Activated naive CD4-positive, alpha-beta T cell treated with anti-CD3 and anti-CD28 coated beads, Interleukin-2, amount 50 U/mL, for 16 hours (primary cell): ENCODE data around the gene GGA2.
"Not testable (repeated sequence)": the region's sequence is repeated elsewhere in the genome, so short reads cannot be mapped to it uniquely, and the experiment has no call there.

Experiments used
- DNase-seq: peaks from one replicate; pipeline ENCODE4 v3.0.0-alpha.2; 2020

The GGA2 gene, protein sequence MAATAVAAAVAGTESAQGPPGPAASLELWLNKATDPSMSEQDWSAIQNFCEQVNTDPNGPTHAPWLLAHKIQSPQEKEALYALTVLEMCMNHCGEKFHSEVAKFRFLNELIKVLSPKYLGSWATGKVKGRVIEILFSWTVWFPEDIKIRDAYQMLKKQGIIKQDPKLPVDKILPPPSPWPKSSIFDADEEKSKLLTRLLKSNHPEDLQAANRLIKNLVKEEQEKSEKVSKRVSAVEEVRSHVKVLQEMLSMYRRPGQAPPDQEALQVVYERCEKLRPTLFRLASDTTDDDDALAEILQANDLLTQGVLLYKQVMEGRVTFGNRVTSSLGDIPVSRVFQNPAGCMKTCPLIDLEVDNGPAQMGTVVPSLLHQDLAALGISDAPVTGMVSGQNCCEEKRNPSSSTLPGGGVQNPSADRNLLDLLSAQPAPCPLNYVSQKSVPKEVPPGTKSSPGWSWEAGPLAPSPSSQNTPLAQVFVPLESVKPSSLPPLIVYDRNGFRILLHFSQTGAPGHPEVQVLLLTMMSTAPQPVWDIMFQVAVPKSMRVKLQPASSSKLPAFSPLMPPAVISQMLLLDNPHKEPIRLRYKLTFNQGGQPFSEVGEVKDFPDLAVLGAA

DNA sequence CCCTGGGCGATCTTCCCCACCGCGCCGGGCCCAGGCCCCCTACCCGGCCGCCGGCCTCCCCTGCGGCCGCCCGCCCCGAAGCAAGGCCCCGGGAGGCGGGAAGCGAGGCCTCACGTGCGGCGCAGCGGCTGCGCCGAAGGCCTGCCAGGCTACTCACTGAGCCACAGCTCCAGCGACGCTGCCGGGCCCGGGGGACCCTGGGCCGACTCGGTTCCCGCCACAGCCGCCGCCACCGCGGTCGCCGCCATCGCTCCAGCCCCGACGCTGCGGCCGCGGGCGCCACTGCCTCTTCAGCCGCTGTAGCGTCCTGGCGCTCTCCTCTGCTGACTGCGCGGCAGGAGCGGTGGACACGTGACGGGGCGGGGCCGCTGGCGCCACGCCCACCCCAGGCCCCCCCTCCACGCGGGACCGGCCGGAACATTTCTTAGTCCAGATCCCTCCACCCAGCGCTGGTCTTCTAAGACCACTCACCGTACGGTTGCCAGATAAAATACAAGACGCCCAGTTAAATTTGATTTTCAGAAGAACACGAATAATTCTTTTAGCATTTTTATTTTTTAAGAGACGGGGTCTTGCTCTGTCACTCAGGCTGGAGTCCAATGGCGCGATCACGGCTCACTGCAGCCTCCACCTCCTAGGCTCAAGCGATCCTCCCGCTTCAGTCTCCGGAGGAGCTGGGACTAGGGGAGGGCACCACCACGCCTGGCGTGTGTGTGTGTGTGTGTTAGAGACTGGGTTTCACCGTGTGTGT lies at the start of gene GGA2:
Gene GGA2 (minus strand): TSS at position 331 of the 751 bp plus-strand sequence. CDS start 83 bp downstream, at position 248.
- peak; percentile 80 for DNase-seq

DNA sequence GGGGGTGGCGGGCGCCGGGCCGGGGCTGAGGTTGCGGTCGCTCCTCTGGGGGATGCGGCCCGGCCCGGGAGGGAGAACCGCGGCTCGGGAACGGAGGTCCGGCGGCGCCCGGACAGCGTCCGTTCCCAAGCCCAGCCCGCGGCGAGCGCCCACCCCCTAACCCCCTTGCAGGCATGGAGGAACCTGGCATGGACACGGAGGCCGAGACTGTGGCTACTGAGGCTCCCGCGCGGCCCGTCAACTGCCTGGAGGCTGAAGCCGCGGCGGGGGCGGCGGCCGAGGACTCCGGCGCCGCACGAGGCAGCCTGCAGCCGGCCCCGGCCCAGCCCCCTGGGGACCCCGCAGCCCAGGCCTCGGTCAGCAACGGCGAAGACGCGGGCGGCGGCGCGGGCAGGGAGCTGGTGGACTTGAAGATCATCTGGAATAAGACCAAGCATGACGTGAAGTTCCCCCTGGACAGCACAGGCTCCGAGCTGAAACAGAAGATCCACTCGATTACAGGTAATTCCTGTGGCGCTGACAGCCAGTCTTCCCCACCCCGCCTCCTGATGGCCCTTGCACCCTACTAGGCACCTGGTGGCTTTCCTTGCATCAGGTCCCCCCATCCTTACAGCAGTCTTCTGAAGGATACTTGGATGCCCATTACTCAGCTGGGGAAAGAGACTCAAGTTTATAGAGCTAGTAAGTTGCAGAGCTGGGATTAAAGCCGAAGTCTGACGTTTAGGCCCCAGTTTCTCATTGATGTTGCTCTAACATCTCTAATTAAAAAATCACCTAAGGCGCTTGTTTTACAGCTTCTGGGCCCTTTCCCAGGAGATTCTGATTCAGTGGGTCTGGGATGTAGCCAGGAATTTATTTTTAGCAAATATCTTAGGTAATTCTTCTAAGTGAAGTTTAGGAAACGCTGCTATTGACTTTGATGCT lies 47.7 kb upstream of the GGA2 start:
- no peak for DNase-seq

DNA sequence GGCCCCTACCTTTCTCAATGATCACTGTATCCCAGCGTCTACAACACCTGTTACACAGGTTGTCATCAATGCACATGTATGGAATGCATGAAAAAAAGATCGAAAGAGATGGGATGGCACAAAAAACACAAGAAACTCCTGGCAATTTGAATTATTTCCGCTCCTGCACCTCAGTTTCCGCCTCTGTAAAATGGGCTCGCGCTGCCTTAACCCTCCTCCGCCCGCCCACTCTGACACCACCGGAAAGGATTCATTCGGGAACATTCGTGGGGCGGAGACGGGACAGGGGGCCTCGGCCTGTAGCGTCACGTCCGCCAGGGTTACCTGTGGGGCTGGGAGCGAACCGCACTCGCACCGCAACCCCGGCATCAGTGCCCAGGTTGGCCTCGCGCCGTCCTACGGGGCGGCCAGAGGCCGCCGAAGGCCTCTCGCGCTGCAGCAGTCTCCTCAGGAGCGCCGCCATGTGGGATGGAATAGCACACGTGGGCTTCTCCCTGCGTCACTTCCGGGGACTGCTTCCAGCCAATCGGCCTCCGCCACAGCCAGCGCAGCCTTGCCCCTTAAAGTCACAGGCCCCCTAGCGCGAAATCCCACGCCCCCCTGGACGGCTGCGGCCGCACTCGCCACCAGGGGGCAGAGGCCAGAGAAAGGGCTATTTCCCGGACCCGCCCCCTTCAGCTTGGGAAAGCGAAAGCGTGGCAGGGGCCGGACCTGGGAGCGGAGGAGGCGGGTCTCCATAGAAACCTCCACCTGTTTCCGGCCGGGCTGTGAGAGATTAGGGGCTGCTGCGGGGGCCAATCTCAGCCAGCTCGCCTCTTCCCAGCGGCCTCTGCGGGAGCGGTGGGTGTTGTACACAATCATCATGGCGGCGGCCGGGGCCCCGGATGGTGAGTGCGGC lies 46.8 kb upstream of the GGA2 start, which contains the start of the genes EARS2 and UBFD1:
Gene EARS2 (minus strand): TSS at position 470 of the 898 bp plus-strand sequence. CDS start 7 bp downstream, at position 463.
Gene UBFD1 (plus strand): TSS at position 847 of the 898 bp plus-strand sequence. CDS start 16 bp downstream, at position 863.
- peak; percentile 98 for DNase-seq

DNA sequence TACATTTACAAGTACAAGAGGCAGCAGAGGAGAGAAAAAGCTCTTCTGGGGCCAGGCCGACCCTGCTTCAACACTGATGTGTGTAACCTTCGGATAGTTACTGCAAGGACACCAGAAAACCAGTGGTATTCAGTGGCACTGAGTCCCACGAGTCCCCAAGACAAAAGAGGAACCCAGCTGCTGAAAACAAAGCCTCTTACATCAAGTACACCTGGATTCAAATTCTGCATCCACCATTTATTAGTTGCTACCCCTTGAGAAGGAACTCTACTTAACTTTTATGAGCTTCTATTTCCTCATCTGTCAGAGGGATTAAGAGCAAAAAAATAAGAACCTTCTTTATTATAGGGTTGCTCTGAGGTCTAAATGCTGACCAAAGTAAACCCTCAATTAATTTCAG lies 44.2 kb upstream of the GGA2 start:
- no peak for DNase-seq

DNA sequence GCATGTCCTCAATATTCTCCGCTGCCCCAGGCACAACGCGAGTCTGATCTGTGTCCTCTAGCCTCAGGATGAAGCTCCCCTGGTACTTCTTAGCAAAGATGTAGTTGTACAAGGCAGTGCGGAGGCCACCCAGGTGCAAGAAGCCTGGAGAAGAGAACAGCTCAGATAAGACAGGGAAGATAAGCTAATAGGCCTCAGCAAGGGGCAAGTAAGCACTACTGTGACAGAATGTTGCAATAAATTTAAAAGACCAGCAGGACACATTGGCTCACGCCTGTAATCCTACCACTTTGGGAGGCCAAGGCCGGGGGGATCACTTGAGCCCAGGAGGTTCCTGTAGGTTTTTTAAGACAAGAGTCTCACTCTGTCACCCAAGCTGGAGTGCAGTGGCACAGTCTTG lies 41.9 kb upstream of the GGA2 start:
- DNase-seq = no peak

DNA sequence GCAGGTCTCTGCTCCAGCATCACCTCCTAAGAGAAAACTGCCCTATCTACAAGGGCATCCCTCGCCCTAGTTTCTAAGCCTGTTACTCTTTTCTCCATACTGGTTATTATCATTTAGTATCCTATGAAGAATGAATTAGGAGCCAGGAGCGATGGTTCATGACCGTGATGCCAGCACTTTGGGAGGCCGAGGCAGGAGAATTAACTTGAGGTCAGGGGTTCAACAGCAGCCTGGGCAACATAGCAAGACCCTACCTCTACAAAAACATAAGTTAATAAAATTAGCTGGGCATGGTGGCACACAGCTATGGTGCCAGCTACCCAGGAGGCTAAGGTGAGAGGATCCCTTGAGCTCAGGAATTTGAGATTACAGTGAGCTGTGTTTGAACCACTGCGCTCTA lies 39.6 kb upstream of the GGA2 start:
- no peak for DNase-seq

DNA sequence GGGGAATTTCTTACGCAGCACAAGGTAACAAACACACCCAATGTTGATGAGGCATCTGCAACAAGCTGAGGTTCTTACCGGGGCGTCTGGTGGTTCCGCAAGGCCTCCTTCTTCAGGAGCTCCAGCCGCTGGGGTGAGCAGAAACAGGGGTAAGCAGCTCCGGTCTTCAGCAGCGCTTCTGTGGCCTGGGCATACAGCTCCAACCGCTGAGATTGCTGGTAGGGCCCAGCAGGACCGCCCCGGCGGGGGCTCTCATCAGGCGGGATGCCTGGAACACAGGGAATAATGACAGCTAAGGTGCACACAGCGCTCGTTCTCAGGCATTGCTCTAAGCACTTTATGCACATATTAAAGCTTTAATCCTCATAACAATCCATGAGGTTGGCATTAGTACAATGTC lies 34.1 kb upstream of the GGA2 start:
- DNase-seq = no peak

DNA sequence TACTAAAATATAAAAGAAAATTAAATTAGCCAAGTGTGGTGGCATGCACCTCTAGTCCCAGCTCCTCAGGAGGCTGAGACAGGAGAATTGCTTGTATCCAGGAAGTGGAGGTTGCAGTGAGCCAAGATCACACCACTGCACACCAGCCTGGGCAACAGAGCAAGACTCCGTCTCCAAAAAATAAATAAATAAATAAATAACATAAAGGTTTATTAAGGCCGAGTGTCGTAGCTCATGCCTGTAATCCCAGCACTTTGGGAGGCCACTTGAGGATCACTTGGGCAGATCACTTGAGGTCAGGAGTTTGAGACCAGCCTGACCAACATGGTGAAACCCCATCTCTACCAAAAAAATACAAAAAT lies 30.5 kb upstream of the GGA2 start:
- not testable (repeated sequence) for DNase-seq

DNA sequence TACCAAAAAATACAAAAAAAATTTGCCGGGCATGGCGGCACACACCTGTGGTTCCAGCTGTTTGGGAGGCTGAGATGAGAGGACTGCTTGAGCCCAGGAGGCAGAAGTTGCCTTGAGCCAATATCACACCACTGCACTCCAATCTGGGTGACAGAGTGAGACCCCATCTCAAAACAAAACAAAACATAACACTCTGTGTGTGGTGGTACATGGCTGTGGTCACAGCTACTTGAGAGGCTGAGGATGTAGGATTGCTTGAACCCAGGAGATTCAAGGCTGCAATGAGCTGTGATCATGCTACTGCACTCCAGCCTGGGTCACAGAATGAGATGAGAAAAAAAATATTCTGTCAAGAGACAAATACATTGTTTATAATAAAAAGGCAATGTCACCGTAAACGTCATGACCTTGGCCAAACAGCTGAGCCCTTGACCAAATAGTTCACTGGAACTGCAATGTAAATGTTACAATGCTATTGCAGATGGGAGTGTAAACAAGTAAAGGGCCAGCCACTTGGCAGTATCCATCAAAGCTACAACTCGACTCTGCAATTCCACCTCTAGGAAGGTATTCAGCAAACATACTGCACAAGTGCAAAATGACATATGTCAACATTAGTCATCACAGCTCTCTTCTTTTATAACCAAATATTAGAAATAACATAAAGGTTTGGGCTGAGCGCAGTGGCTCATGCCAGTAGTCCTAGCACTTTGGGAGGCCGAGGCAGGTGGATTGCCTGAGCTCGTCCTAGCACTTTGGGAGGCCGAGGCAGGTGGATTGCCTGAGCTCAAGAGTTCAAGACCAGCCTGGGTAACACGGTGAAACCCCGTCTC lies 29.9 kb upstream of the GGA2 start:
- no peak for DNase-seq

DNA sequence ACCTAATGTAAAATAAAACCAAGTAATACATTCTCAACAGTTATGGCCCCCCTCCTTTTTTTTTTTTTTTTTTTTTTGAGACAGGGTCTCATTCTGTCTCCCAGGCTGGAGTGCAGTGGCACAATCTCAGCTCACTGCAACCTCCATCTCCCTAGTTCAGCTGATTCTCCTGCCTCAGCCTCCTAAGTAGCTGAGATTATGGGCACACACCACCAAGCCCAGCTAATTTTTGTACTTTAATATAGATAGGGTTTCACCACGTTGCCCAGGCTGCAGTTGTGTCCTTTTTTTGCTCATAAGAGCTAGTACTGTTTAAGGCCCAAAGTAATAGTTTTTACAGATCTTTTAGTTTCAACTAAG lies 28.6 kb upstream of the GGA2 start:
- no peak for DNase-seq

DNA sequence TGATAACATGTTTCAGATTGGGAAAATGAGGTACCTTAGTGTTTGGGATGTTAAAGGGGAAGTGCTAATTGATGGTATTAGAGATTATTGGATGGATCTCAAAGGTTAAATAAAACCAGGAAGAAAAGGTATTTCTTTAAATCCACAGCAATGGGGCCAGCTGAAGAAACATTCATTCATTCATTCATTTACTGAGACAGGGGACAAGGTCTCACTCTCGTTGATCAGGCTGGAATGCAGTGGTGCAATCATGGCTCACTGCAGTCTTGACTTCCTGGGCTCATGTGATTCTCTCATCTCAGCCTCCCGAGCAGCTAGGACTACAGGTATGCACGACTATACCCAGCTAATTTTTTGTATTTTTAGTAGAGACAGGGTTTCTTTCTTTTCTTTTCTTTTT lies 27.1 kb upstream of the GGA2 start:
- no peak for DNase-seq

DNA sequence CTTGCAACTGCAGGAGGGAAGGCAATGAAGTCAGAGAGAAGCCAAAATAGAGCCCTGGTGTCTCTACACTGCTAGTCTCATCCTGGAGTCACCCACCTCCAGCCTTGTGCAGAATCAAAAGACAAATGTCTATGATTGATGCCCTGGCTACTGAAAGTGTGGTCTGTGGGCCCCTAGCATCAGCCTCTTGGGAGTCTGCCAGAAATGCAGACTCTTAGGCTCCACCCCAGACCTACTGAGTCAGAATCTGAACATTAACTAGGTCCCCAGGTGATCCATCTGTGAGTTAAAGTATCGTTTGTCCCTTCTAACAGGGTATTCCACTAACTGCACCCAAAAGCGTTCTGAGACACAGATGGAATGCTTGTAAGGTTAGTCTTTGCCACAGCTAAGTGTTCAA lies 25.6 kb upstream of the GGA2 start:
- DNase-seq = no peak

DNA sequence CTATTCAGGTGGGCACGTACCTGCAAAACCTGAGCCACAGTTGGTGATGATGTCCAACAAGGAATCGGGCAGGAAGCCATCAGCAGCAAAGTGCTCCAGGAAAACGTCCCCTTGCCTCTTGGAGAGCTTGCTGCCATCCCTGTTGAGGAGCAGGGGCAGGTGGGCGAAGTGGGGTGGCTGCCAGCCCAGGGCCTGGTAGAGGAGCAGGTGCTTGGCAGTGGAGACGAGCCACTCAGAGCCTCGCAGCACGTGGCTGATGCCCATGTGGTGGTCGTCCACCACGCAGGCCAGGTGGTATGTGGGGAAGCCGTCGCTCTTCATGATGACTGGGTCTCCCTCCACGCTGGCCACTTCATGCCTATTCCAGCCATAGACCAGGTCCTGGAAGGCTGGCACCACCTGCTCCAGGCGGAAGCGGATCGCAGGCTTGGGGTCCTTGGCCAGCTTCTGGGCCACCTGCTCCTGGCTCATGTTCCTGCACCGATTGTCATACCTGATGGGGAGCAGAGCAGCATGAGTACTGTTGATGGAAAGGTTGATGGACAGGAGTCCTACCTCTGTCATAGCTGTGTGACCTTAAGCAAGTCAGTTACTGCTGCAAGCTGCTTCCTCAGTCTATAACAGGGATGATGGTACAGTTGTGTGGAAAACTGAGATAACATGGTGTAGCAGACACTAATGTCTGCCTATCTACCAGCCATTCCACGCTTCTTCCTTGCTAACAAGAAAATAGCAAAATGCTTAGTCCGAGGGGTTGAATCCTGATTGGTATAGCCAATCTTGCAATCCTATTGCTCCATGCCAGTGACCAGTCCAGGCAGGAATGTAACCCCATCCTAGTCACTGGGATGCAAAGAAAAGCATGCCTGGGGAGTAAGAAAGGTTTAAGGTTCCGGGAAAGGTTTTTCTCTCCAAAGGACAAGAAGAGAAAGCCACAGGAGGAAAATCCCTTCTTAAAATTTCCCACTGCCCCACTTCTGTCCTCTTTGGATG lies 24.9 kb upstream of the GGA2 start:
- no peak for DNase-seq

DNA sequence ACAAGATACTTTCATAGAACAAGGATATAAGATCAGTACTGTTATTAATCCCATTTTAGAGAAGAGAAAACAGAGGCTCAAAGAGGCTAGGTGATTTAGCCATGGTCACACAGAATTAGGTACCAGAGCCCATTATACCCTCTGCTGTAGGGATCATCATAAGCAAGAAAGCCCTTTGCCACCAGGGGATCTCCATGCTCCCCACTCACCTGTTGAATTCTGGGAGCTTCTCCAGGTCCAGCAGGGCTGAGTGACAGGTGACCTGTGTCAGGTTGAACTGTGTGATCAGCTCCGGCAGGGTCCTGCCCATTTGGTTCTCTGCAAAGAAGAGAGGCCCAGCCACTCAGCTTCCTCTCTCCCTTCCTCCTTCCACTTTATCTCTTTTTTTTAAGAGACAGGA lies 22.2 kb upstream of the GGA2 start:
- no peak for DNase-seq

DNA sequence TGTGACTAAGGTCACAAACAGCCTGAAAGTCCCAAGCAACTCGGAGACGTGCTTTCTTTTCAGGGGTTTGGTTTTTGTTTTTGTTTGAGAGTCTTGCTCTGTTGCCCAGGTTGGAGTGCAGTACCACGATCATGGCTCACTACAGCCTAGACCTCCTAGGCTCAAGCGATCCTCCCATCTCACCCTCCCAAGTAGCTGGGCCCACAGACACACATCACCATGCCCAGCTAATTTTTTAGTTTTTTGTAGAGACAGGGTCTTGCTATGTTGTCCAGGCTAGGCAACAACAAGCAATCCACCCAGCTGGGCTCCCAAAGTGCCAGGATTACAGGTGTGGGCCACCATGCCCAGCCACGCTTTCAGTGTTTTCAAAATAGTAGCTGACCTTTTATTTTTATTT lies 19.8 kb upstream of the GGA2 start:
- no peak for DNase-seq

DNA sequence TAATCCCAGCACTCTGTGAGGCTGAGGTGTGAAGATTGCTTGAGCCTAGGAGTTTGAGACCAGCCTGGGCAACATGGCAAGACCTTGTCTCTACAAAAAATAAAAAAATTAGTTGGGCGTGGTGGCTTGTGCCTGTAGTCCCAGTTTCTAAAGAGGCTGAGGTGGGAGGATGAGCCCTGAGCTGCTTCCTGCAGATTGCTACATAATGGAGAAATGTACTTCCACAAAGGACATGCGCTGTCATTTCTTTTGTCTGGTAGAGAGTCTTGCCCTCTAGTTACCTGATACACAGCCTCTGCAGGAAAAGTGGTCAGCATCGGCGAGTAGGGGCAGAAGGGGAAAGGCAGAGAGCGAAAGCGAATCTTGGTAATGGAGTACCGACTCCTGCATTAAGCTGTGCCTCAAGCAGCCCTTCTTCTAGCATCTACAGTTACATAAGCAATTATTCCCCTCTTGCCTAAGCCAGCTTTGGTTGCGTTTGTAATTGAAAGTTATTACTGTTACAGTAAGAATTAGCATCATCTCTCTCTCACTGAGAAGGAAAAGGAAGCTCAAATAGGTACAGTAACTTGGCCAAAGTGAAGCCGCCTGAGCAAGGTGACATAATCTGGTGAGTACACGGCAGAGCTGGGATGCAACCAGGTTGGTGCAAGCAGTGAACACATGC lies 18.5 kb upstream of the GGA2 start:
- DNase-seq = no peak

DNA sequence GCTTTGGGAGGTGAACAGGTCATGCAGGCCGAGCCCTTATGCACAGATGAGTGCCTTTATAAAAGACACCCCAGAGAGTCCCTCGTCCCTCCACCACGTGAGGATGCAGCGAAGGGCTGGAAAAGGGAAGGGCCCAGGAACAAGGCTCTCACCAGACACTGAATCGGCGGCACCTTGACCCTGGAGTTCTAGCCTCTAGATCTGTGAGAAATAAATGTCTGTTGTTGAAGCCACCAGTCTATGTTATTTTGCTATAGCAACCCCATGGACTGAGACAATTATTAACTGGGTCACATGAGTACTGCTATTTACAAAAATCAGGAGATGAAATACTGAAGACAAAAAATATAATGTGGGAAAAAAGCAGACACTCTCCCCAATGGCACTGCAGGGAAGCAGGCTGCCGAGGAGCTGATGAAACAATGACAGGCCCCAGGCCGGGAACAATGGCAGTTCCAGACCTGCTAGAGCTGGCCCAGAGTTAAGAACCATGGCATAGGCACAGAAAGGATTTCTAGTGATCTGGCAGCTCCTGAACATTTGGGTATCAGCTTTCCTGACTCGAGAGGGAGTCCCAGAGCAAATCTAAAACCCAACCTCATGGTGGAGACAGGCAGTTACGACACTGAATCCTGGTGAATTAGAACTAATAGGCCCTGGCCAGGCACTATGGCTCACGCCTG lies 17.8 kb upstream of the GGA2 start:
- DNase-seq = no peak

DNA sequence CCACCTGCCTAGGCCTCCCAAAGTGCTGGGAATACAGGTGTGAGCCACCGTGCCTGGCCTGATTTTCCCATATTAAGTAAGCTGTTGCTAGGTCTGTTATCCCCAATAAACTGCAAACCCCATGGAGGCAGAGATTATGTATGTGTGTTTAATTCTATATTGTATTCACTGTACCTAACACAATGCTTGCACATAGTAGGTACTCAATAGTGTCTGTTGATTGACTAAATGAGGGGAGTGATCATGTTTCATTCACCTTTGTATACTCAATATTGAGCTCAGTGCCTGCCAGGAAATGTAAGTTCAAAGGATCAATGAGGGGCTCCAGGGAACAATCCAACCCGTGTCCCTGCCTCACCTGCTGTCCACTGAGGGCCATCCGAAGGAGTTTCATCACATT lies 14.6 kb upstream of the GGA2 start:
- no peak for DNase-seq
